GM21390 (cell line): Measurements from ENCODE around the gene CAPN8.

Experiments
- ATAC-seq: cut with Tn5 transposase; IDR thresholded peaks from one replicate; pipeline ENCODE4 v1.9.1; 2021; ENCODE audit not compliant: unreplicated experiment

Gene CAPN8

DNA sequence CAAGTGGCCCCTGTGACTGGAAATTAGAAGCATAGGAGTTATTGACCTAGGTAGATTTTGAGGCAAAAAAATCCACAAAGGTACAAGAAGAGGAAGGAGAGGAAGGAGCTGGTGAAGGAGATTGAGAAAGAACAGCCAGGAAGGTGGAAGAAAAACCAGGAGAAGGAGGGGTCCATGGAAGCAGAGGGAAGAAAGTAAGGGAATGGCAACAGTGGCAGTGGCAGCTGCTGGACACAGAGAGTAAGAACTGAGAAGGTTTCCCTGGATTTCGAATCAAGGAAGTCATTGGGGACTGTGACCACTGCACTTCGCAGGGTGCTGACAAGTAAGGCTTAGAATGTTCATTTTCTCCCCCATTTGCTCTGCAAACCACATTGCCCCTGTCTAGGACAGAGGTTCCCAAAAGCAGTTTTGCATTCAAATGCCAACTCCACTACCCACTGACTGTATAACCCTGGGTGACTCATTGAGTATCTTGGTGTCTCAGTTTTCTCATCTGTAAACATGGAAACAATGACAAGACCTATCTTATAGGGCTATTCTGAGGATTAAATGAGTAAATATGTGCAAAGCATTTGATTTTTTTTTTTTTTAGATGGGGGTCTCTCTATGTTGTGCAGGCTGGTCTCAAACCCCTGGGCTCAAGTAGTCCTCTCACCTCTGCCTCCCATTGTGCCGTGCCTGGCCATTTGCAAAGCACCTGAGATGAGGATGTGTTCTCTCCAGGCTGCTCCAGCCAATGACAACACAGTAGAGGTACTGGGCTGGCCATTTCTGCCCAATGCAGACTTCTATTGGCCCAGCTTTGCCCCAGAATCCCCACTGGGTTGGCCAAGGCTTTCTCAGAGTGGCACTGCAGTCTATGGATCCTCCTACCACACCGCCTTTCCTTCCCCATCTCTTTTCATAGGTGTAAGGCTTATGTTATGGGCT is 37.5 kb upstream of the CAPN8 start:
- ATAC-seq: no peak

DNA sequence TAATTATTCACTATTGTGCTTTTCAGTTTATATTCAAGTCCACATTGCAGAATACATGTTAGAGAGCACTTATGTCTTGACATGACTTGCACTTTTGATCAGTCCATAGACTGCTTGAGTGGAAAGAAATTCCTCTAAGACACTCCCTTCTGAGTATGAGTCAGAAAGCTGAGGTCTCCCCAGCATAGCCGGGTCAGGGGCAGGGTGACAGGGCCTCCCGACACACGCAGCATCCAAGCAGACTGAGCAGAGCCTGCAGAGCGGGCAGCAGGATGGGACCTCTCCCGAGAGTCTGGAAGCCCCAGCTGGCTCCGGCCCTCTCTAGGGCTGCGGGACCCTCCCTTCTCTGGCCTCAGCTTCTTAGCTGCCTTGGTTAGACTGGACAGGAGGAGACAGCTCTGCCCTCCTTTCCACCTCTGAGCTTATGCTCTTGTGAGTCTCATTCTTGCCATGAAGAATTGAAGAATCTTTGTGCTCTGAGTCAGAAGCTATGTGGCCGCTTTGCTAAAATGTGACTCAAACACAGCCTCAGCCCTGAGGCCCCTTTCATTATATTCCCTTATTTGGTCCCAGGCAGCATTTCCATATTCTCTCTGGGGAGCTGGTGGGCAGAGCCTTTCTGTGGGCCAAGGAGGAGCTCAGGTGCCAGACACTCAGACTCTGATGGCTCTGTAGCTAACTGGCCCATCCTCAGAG is 35.6 kb upstream of the CAPN8 start:
- no peak for ATAC-seq

DNA sequence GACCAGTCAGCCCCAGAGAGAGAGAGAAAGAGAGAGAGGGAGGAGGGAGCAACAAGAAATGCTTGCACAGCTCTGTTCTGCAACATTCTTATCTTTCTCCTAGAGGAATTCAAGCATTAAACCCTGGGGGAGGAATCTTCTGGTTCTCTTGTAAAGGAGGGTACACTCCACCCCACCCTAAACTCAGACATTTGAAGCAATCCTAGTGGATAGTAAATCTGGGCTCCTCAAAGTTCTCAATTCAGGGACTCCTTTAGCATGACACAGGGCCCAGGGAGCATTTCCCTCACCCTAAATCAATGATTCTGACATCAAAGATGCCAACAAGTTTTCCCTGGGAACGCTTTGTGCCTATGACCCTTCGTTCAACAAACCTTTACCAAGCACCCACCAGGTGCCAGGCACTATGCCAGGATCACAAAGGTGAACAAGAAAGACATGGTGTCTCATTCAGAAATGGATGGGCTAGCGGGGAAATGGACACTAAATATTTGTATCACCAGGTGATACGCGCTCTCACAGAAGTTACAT is 35.0 kb upstream of the CAPN8 start:
- no peak for ATAC-seq

DNA sequence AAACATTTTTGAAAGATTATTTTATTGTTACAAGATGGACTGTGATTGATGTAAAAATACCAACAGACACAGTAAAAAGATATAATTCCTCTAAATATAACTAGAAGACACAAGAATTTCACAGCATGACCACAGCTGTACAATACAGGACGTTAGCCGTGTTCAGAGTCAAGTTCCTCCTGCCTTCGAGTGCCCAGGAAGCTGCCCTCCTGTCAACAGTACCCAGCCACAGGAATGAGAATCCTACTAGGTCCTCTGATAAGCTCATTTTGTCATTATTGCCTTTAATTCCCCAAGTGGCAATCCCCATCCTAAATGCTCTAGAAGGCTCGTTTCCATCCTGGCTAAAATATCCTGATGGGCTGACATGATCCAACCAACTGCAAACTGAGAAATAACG is 30.4 kb upstream of the CAPN8 start:
- no peak for ATAC-seq

DNA sequence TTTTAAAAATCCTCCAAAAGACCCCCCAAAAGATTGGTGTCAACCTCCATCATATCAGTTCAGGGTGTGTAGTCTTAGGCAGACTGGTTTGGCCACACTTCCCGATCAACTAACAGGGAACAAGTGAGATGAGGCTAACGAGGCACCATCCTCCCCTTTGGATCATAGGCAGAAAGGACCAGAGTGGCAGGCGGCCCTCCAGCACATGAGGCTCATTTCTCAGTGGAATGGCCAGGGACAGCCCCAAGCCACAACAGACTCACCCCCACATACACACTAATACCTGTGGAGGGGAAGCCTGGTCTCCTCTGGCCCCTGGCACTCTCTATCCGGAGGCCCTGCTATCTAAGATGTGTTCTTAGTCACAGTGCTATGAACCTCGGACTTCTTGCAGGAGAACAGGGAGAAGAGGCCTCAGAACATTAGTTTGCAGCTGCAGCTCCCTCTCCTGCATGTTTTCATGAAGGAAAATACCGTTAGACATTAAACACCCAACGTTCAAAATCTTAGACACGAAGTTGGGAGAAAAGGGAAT is 29.6 kb upstream of the CAPN8 start:
- ATAC-seq: no peak

DNA sequence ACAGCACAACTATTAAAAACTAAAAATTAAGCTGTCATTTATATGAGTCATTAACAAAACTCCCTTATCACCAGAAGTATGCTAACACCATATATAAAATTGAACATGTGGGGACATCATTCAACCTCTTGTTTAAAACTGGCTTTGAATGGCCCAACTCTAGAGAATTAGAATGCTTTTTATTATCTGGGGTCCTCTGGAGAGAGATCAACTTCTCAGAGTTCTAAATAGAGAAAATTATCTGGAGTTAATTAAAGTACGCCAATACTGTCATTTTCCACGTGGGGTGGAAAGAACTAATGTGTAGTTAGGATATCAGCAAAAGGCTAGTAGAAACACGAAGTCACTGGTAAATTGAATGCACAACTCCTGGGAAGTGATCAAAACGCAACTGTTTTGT is 25.6 kb upstream of the CAPN8 start:
- no peak for ATAC-seq

DNA sequence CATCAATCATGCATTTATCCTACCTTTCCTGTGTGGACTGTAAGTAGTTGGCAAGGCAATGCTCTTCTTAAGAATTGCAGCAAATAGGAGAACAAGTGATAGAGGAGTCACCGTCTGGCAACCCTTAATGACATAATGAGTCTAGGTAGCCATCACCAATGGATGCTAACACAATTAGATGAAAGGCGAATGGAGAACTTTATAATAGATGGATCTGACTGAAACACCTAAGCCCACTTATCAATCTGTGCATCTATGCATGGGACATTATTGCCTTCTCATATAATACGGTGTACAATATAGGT is 18.9 kb upstream of the CAPN8 start:
- no peak for ATAC-seq

DNA sequence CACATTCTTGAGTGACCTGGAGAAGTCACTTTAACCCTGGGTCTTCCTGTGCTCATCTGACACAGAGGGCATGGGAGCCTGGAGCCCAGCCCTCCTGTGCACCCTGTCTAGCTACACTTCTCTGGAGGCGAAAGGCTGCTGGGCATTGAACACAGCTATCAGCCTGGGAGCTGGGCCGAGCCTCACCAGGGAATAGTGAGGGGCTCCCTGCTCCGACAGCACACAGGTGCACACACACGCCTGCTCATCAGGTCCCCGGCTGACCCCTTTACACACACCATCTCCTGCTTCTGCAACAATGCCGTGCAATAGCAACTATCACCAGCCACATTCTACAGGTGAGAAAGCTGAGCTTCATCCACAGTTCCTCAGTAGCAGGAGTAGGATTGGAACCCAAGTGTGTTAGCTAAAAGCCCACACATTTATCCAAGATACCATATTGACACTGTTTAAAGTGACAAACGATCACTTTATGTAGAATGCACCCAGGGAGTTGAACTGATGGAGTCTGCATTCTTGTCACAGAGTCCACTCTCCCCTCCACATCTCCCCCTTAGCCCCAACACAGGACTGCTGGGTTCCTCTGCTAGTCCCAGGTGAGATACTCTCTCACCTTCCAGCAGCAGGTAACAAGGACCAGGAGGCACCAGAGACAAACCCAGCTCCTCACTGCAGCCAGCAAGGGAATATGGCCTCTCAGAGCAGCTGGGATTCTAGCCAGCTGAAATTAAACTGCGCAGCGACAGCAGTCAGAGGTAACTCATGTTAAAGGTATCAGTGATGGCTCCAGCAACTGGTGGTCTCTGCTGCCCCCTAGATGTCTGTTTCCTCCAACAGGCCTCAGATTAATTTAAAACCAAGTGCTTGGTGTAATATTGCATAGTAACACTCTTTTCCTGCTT is 18.3 kb upstream of the CAPN8 start:
- no peak for ATAC-seq

DNA sequence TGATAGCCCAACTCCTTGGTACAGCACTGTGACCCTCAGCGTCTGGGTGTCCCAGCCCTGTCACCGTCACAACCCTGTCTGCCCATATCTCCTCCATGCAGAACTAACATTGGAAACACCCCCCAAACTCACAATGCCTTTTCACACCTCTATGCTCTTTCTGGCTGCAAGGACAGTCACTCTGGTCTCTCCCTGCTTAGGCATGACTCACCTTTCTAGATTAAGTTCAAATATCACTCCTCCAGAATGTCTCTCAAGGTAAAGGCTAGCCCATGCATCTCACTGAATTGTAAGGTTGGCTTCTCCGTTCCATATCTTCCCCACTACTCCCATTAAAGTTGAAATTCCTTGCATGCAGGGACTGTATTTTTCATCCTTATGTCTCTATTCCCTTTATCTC is 17.0 kb upstream of the CAPN8 start:
- no peak for ATAC-seq

DNA sequence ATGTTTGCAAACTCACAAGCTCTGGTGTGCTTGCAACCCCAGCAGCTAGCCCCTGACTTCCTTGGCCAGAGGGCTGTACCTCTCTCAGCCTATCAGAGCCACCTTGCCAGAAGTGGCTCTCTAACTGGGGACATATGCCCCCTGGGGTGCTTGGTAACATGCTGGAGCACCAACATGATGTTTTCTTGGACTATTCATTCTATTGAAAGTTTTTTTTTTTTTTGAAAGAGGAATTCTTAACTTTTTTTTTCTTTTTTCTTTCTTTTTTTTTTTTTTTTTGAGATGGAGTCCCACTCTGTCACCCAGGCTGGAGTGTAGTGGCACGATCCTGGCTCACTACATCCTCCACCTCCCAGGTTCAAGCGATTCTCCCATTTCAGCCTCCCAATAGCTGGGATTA is 14.7 kb upstream of the CAPN8 start:
- no peak for ATAC-seq

DNA sequence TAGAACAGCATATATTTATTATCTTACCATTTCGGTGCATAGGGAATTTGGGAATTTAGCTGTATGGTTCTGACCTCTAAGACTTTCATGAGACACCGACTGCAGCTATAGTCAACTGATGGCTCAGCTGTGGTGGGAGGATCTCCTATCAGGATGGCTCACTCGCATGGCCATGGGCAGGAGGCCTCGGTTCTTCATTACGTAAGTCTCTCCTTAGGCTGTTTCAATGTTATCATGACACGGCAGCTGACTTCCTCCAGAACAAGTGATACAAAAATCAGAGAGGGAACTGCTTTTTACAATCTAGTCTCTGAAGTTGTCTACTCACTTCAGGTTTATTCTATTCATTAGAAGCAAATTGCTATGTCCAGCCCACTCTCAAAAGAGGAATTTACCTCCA is 13.3 kb upstream of the CAPN8 start:
- no peak for ATAC-seq

DNA sequence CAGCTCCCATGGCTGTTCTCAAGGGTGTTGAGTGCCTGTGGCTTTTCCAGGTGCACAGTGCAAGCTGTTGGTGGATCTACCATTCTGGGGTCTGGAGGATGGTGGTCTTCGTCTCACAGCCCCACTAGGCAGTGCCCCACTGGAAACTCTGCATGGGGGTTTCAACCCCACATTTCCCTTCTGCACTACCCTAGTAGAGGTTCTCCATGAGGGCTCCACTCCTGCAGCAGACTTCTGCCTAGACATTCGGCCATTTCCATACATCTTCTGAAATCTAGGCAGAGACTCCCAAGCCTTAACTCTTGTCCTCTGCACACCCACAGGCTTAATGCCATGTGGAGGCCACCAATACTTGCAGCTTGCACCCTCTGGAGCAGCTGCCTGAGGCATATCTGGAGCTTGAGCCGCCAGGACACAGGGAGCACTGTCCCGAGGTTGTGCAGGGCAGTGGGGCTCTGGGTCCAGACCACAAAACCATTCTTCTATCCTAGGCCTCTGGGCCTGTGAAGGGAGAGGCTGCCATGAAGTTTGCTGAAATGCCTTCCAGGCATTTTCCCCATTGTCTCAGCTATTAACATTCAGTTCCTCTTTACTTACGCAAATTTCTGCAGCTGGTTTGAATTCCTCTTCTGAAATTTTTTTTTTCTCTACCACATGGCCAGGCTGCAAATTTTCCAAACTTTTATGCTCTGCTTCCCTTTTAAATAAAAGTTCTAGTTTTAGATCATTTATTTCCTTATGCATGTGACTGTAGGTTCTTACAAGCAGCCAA is 8.8 kb upstream of the CAPN8 start:
- ATAC-seq: no peak

DNA sequence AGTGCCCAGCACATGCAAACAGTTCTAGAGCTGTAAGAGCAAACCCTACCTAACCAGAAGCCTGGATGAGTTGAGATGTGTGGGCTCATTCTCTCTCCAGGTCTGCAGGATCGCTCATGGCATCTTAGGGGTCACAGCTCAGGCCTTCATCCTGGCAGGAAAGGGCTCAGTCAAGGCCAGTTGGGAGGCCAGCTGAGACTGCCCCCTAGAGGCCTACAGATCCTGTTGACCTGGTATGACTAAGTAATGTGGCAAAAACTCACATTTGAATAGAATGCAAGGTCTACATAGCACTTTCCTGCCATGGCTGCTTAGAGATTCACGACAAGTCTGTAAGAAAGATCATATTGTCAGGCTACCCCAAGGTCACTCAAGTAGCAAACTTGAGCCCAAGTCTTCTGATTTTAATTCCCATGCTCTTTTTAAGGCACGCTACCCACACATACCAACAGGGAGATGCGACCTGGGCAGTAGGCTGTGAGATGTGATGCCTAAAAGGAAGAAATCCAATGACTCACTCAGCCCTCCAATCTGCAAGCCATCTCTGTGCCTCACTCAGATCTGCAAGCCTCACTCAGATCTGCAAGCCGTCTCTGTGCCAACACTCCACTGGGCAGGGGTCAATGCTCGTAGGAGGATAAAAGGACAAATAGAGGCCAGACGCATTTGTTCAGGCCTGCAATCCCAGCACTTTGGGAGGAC is 5.1 kb upstream of the CAPN8 start:
- ATAC-seq: no peak

DNA sequence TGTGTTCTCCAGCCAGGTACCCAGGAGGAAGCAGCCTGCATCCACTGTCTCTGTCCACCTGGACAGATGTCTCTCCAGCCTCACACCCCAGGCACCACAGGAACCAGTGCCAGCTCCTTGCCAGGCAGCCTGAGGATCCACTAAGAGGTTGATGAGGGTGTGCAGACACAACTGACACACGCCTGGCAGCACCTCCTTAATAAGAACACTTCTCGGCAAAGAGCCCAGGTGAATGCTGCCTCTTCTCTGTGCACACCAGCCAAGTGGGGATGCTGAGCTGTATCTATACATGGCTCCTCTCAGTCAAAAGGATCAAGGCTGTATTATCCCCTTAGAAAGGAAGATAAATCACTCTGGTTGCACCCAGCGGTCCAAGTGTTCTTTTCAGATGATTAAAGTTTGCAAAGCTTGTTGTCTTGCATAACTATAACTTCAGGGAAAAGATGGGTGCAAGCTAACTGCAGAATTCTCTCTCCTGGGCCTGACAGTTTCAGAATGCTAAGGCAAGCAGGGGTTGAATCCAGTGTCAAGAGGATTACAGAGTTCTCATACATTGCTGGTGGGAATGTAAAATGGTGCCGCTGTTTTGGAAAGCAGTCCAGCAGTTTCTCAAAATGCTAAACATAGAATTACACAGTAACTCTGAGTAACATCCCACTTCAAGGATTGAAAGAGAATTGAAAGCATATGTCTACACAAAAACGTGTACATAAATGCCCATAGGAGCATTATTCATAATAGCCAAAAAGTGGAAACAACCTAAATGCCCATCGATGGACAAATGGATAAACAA is 3.7 kb upstream of the CAPN8 start:
- no peak for ATAC-seq

DNA sequence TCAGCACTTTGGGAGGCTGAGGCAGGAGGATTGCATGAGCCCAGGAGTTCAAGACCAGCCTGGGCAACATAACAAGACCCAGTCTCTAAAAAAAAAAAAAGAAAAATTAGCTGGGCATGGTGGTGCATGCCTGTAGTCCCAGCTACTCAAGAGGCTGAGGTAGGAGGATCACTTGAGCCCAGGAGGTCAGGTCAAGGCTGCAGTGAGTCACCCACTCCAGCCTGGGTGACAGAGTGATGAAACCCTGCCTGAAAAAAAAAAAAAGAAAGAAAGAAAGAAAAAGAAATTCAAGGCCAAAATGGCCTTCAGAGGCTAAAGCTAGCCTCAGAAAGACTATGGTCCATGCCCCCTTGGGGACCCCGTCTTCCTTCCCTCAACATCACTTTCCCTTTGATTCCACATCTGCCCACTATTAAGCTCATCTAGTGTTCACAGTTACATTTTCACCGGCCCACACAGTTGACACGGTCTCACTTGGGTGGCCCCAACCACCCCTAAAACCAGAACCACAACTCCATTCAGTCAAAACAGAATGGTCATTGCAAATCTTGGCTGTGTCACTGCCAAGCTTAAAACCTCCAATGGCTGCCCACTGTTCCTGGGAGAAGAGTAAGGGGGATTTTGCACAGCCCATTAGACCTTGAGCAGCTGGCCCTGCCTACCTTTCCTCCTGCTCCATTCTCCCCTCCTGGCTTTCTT is 2.1 kb upstream of the CAPN8 start:
- no peak for ATAC-seq

DNA sequence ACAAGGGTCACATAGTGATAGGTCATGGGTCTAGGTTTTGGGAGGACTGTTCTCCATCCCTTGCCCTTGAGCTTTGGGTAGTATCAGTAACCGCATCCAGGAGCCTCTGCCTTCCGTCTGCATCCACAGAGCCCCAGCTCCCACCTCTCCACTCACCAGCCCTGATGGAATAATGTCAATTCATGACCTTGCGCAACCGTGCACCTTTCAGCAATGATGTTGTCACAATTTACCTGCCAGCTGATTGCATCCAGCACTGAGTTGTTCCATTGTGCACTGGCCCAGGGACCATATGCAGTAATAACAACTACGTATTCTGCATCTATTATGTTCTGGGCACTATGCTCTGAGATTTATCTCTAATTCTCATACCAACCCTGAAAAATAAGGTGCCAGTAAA is 1.4 kb downstream of the CAPN8 start:
- ATAC-seq: no peak

DNA sequence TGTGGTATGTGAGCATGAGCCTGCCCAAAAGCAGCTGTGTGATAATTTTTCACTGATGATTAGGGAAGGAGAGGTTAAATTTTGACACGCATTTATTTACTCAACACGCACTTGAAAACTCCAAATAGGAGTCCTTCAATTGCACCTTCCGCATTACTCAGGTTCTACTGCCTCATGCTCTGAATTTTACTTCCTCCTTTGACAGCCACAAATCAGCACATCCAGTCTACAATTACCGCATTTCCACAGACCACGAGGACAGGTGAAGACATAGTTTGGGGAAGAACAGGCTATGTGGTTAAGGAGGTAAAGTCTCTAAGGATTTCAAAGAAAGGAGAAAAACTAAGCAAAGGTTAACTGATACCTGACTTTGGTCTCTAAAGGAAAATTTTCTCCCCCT is 2.6 kb downstream of the CAPN8 start:
- no peak for ATAC-seq

DNA sequence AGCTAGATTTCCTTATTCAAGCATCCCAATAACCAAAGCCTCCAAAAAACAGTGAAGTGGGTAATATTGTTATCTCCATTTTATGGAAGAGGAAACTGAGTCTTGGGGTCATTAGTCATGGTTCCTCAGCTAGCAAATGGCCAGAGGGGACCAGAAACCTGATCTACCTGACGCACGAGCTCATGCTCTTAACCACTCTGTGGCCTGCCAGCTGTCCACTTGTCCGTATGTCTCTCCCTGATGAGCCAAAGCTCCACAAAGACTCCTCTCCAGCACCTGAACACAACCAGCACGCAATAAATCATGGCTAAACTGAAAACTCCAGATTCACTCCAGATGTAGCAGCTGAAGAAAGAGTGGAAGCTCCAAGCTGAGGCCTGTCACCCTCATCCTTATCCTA is 5.8 kb downstream of the CAPN8 start:
- ATAC-seq: no peak
